GM12874 (cell line): ENCODE data around the gene TMEM163.

Experiments used
- CTCF ChIP-seq: IDR thresholded peaks from 2 replicates; pipeline ENCODE4 v1.5.1; 2011; ENCODE audit warnings: low read depth, mild to moderate bottlenecking, control low read depth, low read length, moderate library complexity; ENCODE audit not compliant: insufficient read depth

Gene TMEM163

GRCh38 chr2:134668821-134669220 lies 50.0 kb downstream of the TMEM163 start:
- TF ChIP-seq CTCF = no peak

- TF ChIP-seq CTCF = no peak
These were observed 51.3 kb downstream of the TMEM163 start for GRCh38 chr2:134667541-134667940.

DNA sequence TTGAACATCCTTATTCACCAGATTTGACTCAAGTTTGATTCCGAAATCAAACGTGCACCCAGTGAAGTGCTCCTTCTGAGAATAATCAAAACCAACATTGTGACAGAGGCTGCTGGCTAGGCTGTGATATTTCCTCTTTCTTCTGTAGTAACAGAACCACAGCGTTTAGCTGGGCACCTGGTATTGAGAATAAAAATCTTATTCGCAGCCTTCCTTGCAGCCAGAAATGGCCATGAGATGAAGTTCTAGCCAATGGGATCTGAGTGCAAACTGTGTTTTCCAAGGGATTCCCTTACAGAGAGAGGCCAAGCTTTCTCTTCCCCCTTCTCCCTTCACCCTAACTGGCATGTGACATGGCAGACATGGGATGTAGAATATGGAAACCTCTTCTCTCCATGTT lies 51.7 kb downstream of the TMEM163 start:
- no peak for TF ChIP-seq CTCF

GRCh38 chr2:134665727-134666506 lies 52.9 kb downstream of the TMEM163 start:
- TF ChIP-seq CTCF = no peak

GRCh38 chr2:134663451-134664450 lies 55.0 kb downstream of the TMEM163 start:
- TF ChIP-seq CTCF = no peak

GRCh38 chr2:134662751-134663150 lies 56.0 kb downstream of the TMEM163 start:
- no peak for TF ChIP-seq CTCF
